Transverse colon (tissue), 4 donors: ENCODE measurements around the gene LRP1B.

Source experiments
- CTCF ChIP-seq, 5 experiments: fragments of 200-600 bp in 3 of 5; fragments of 450-650 bp in 2 of 5; sonication (generic) in 3 of 5; IDR thresholded peaks; 1 replicate in 2 of 5; 2 replicates in 3 of 5; pipeline ENCODE4 v1.5.1; 2016 to 2017; ENCODE audit warnings: antibody characterized with exemption in 5 of 5, inconsistent platforms in 3 of 5, mild to moderate bottlenecking in 2 of 5, moderate library complexity in 1 of 5
- EP300 ChIP-seq: sonication (generic); formaldehyde crosslinking; IDR thresholded peaks from one replicate; pipeline ENCODE4 v1.6.1; 2017; ENCODE audit warnings: antibody characterized with exemption, low read depth
- POLR2A ChIP-seq: fragments of 450-650 bp; IDR thresholded peaks from one replicate; pipeline ENCODE4 v1.6.1; 2016; ENCODE audit warnings: antibody characterized with exemption, mild to moderate bottlenecking, moderate library complexity
- POLR2AphosphoS5 ChIP-seq, 3 donors: sonication (generic); formaldehyde crosslinking; IDR thresholded peaks; one replicate each; pipeline ENCODE4 v1.6.1; 2016; ENCODE audit warnings: antibody characterized with exemption in 3 of 3

- TF ChIP-seq CTCF (IDR thresholded peaks at IDR 0.05) (no peak), EP300 (no peak), POLR2A (no peak), POLR2AphosphoS5 (IDR thresholded peaks at IDR 0.05) (no peak)
Observed at GRCh38 chr2:142014536-142014935, 116.3 kb downstream of the LRP1B start.
